Stimulated activated CD4-positive, alpha-beta T cell treated with anti-CD3 and anti-CD28 coated beads, Interleukin-4, amount 100 ng/mL, for 1 hour (primary cell): ENCODE data around the gene CLEC1A.

Experiments
- DNase-seq: peaks from one replicate; pipeline ENCODE4 v3.0.0-alpha.2; 2020

The CLEC1A gene

GRCh38 chr12:10101042-10101579, 2.3 kb upstream of the CLEC1A start:
- no peak for DNase-seq

- DNase-seq = no peak
Observed at GRCh38 chr12:10097521-10097920, 1.3 kb downstream of the CLEC1A start.

GRCh38 chr12:10095971-10096370, 2.8 kb downstream of the CLEC1A start:
- no peak for DNase-seq

- no peak for DNase-seq
Observed at GRCh38 chr12:10094646-10095395, 4.0 kb downstream of the CLEC1A start.

- no peak for DNase-seq
Observed at GRCh38 chr12:10088955-10089900, 9.6 kb downstream of the CLEC1A start.

GRCh38 chr12:10088031-10088430, 10.8 kb downstream of the CLEC1A start:
- DNase-seq = no peak

- no peak for DNase-seq
Observed at GRCh38 chr12:10086387-10086786, 12.4 kb downstream of the CLEC1A start.

GRCh38 chr12:10084733-10085132, 14.1 kb downstream of the CLEC1A start:
- DNase-seq = no peak

- DNase-seq = no peak
Observed at GRCh38 chr12:10082117-10082874, 16.5 kb downstream of the CLEC1A start.

GRCh38 chr12:10075451-10075850, 23.3 kb downstream of the CLEC1A start:
- DNase-seq = no peak

GRCh38 chr12:10073261-10073660, 25.5 kb downstream of the CLEC1A start:
- DNase-seq = no peak

GRCh38 chr12:10072131-10072530, 26.7 kb downstream of the CLEC1A start:
- no peak for DNase-seq

- no peak for DNase-seq
Observed at GRCh38 chr12:10070380-10070779, 28.4 kb downstream of the CLEC1A start.

GRCh38 chr12:10069976-10070375, 28.8 kb downstream of the CLEC1A start:
- no peak for DNase-seq

- no peak for DNase-seq
Observed at GRCh38 chr12:10069099-10069498, 29.7 kb downstream of the CLEC1A start.

- no peak for DNase-seq
Observed at GRCh38 chr12:10068644-10069043, 30.1 kb downstream of the CLEC1A start.

GRCh38 chr12:10067942-10068341, 30.8 kb downstream of the CLEC1A start:
- no peak for DNase-seq

- DNase-seq = no peak
Observed at GRCh38 chr12:10067264-10067663, 31.5 kb downstream of the CLEC1A start.

- DNase-seq = no peak
Observed at GRCh38 chr12:10065241-10065640, 33.5 kb downstream of the CLEC1A start.

- DNase-seq = no peak
Observed at GRCh38 chr12:10058387-10058786, 40.4 kb downstream of the CLEC1A start.

GRCh38 chr12:10052193-10052913, 46.4 kb downstream of the CLEC1A start:
- DNase-seq = no peak

GRCh38 chr12:10048526-10048925, 50.3 kb downstream of the CLEC1A start:
- no peak for DNase-seq
